HUDEP-2 (cell line): ENCODE data around the gene ACRV1.

Experiments
- DNase-seq, 76 experiments: peaks; one replicate each; lab custom pipeline; 2025; ENCODE audit not compliant: unreplicated experiment in 76 of 76; lab: John Stamatoyannopoulos, UW

Gene ACRV1

DNA sequence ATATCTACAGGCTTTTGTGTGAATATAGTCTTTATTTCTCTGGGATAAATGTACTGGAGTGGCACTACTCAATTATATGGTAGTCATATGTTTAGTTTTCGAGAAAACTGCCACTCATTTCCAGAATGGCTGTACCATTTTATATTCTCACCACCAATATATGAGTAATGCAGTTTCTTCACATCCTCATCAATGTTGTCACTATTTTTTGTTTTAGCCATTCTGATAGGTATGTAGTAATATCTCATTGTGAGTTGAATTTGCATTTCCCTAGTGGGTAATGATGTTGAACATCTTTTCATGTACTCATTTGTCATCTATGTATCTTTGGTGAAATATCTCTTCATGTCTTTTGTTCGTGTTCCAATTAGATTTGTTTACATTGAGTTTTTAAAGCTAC, 18.0 kb downstream of the ACRV1 start:
- DNase-seq = no peak

DNA sequence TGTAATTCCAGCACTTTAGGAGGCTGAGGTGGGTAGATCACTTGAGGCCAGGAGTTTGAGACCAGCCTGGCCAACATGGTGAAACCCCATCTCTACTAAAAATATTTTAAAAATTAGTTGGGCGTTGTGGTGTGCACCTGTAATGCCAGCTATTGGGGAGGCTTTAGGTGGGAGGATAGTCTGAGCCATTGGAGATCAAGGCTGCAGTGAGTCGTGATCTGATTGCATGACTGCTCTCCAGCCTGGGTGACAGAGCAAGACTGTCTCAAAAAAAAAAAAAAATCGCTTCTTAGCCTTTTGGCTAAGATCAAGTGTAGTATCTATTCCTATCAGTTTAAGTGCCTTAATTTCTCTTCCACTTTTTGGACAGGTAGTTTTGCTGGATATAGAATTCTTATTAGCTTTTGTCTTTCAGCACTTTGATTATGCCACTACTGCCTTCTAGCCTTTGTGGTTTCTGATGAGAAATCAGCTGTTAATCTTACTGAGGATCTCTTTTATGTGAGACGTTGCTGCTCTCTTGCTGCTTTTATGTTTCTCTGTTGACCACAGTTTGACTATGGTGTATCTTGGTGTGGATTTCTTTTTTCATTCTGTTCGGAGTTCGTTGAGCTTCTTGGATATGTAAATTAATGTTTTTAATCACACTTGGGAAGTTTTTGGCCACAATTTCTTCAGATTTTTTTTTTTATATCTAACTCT, 31.0 kb downstream of the ACRV1 start:
- no peak for DNase-seq

DNA sequence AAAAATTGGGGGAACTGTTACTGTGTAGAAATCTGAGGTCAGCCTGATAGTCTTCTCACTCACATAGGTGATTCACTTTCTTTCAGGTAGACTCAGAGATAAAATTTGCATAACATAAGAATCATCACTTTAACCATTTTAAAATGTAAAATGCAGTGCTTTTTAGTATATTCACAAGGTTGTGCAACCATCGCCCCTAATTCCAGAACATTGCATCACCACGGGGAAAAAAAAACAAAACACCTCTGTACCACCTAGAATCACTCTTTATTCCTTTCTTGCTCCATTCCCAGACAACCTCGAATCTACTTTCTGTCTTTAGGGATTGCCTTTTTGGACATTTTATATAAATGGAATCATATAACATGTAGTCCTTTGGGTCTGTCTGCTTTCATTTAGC, 34.8 kb downstream of the ACRV1 start:
- DNase-seq = no peak

DNA sequence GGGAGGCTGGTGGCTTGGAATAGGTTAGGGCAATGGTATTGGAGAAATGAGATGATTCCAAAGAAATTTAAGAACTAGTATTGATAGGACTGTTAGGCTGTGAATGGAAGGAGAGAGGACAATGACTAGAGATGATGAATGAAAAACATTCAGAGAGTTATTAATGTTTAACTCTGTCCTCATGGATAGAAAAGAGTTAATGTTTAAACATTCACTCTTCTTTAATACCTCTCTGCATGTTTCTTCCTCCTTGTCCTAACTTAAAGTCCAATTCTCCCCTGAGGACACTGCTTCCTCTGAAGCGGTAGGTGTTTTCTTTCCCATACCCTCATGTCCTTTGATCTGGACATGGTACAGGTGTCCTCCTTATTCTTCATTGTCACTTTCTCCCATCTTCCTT, 42.3 kb downstream of the ACRV1 start:
- DNase-seq = no peak

DNA sequence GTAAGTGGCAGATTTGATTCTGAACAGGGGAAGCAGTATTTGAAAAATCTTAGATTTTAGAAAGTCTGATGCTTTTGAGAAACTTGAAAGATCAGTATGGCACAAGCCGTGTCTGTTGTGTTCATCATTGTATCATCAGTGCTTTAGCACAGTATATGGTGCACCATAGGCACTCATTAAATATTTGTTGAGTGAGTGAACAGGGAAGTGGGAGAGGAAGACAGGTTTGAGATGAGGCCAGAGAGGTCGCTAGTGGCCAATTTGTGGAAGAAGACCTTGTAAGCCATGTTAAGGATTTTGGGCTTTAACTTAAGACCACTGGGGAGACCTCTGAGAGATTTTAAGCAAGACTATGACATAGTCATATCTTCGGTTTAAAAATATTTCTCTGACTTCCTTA, 42.8 kb downstream of the ACRV1 start:
- DNase-seq = no peak

DNA sequence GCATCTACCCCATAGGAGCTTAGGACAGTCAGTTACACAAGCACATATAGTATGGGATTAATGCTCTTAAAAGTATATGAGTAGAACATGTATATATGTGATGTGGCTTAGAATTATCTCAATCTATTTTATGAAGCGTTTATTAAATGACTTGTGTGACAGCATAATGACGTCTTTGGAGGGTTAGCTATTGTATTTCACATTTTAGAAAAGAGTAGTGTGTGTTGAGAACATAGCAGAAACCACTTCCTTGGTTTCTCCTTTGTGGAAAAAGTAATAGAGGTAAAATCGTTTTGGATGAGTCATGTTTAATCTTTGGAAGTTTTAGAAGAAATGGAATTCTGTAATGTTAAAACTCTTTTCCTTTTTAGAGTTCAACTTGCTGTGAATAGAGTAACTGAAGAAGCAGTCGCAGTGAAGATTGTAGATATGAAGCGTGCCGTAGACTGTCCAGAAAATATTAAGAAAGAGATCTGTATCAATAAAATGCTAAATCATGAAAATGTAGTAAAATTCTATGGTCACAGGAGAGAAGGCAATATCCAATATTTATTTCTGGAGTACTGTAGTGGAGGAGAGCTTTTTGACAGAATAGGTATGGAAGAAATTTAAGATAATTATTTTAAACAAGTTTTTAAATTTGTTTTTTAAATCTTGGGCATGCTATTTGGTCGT, 53.3 kb downstream of the ACRV1 start:
- DNase-seq = no peak

DNA sequence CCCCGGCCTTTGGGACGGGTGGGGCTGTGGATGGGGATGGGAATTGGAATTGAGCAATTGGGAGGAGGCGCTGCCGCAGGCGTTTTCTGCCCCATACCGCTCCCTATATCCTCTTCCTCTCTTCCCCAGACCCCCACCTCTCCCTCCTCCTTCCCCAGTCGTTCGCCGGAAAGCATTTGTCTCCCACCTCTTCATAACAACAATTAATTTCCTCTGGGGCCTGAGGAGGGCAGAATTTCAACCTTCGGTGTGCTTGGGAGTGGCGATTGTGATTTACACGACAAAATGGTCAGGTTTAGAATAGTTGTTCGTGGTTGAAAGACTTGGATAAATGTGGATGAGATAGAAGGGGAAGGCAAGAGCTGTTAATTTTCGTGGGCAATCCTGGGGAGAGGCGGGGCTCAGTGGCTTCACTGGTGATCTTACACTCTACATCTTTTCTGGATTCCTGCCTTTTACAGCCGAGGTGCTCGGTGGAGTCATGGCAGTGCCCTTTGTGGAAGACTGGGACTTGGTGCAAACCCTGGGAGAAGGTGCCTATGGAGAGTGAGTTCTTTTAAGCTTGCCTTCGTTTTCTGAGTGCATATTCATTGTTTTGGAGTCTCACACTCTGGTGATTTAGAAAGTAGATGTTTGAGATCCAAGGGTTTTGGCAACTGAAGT, 54.2 kb downstream of the ACRV1 start:
- peak in 25 of 76 experiments; percentile 11 to 69 (median 41) for DNase-seq

DNA sequence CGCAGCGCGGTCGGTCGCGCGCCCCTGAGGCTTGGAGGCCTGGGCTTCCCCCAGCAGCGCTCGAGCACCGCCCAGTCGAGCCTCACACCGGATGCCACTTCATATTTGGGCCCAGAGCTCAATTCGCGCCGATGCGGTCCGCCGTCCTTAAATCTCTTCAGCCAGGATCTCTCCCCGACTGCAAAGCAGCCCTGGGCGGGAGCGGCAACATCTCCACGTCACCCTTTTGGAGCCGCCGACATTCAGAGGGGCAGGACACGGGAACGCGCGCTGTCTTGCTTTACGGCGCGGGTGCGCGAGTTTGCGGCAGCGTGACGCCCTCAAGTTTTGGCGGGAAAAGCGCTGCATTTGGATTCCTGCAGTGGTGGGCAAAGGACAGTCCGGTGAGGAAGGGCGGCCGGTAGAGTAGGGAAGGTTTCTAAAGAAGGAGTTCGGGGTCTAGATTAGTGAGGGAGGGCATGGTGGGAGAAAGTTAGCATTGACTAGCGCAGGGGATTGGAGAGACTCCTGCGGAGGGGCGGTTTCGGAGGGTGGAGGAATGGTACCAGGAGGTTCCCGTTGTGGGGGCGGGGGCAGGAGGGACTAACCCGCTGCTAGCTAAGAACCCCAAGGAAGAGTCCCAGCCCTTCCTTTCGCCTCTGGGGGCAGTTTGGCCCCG, 54.9 kb downstream of the ACRV1 start:
- peak in 75 of 76 experiments; percentile 25 to 92 (median 80) for DNase-seq

DNA sequence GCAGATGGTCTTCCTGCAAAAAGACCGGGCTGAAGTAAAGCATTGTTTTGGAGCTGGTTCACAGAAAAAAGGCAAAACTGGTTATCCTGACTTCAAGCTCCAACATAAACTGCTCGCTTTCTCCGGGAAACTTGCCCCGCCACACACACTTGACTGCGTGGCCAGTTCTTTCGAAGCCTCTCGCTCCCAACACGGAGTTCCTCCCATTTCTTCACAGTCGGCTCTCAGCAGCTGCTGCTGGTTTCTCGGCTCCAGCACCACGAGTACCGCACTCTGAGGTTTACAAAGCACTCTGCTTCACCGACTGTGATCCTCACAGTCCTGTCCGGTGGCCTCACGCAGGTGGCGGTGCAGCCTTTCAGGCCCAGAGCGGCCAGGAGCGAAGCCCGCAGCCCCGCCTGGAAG, 55.4 kb downstream of the ACRV1 start:
- peak in 14 of 76 experiments; percentile 18 to 86 (median 49) for DNase-seq

DNA sequence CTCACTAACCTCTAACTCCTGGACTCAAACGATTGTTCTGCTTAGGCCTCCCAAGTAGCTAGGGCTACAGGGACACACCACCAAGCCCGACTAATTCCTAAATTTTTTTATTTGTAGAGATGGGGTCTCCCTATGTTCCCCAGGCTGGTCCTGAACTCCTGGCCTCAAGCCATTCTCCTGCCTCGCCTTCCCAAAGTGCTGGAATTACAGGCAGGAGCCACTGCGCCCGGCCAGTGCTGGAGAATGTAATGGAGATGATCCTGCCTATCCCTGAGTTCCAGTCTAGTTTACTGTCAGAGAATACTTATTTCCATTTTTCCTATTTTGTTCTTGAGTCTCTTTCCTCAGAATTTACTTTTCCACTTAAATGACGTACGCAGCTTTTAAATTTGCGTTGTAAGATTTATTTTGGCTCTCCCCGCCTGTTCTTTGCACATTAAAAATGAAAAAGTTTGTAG, 55.9 kb downstream of the ACRV1 start, which contains the start of gene CHEK1:
Gene CHEK1 (plus strand): TSS at position 408 of the 458 bp plus-strand sequence. CDS start 1,606 bp downstream, outside the sequence.
- peak in 1 of 76 experiments; percentile 2 for DNase-seq

DNA sequence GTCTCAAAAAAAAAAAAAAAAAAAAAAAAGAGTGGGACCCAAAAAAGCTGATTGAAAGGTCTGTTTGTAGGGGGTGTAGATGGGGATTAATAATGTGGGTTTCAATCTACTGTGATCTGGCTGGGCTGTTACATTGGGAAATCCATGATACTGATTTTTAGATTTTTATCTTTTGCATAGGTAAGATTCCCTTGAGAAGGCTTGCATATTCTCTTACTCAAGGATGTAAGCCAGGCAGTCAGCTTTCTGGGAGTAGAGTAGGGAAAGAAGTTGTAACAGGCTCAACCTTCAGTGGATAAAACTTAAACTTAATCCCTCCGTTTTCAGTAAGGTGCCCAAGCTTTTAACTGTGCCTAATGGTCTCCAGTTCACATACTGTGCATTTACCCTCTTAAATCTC, 57.6 kb downstream of the ACRV1 start:
- DNase-seq = no peak

DNA sequence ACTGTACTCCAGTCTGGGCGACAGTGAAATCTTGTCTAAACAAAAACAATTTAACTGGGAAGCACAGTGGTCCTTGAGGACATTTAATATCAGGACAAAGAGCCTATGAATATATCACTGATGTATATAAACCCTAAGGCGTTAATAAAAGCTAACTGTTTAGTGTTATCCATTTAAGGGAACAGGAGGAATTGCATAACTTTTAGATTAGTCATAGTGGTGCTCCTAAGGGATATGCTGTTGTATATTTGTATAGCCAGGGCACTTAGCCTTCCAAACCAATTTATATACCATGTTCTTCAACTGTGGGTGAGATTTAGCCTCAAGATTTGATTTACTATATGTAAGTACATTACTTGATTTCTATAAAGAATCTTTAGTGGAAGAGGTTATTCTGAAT, 58.7 kb downstream of the ACRV1 start:
- DNase-seq = no peak
